Activated naive CD4-positive, alpha-beta T cell treated with anti-CD3 and anti-CD28 coated beads, Interleukin-2, amount 50 U/mL, for 72 hours (primary cell): ENCODE measurements around the gene DPT. TPM values are rescaled to one million over a fixed set of nuclear protein-coding genes. Genes with fewer than 3 reads are reported as not detected.
"Not testable (repeated sequence)": the region's sequence is repeated elsewhere in the genome, so short reads cannot be mapped to it uniquely, and the experiment has no call there.

Experiments
- ATAC-seq, 2 donors: fragments of 150-1000 bp; cut with Tn5 transposase; 2 replicates each; pipeline ENCODE4 v1.10.0; 2021; ENCODE audit warnings: mild to moderate bottlenecking in 2 of 2, moderate library complexity in 2 of 2
- DNase-seq, 2 donors: peaks; one replicate each; pipeline ENCODE4 v3.0.0; 2021 to 2022; ENCODE audit warnings: low spot score in 2 of 2
- H3K27ac Mint-ChIP-seq, 2 donors: one replicate each; pipeline ENCODE4 v1.8.0; 2022; ENCODE audit warnings: mild to moderate bottlenecking in 2 of 2, mixed read lengths in 2 of 2
- H3K36me3 Mint-ChIP-seq, 2 donors: one replicate each; pipeline ENCODE4 v1.8.0; 2022; ENCODE audit warnings: mixed read lengths in 2 of 2
- H3K9me3 Mint-ChIP-seq, 2 donors: one replicate each; pipeline ENCODE4 v1.8.0; 2022; ENCODE audit warnings: mixed read lengths in 2 of 2
- total RNA-seq, 2 donors: library from RNA; stranded (reverse); gene quantifications; one replicate each; pipeline ENCODE4 v1.2.3, GENCODE V29; 2022

The DPT gene
- not detected for total RNA-seq

DNA sequence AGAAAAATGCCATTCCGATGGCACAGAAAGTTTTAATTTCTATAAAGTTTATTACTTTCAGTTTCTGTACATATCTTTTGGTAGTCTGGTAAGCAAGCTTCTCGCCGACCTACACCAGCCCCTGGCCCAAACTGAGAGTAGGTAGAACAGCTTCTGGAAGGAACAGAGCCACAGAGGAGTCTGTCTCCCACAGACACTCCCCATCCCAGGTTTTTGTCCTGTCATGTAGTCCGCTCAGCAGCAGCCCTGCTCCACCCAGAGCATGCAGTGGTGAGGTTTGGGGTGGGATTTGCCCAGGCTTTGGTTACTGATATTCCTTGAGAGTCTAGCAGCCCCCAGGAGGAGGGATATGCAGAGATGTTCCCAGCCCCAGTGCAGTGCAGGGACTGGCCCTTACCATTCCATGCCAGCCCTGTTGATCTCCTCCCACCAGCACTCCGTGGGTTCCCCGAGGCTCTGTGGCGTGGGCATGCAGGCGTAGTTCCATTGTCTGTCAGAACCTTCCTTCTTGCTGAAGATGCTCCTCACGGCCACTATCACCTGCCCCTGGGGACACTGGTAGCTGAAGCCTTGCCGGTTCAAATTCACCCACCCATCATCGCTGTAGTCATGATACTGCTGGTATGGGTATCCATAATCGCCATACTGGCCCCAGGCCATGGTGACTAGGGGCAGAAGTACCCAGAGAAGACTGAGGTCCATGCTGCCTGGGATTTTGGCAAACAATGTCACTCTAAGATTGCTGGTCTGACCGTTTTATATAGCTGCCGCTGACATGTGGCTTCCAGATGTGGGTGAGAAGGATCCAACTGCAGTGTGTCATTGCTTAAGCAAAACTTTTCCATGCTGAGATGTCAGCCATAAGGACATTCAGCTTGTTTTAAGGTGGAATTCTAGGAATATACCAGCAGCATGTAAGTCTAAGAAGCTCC, at the start of gene DPT:
Gene DPT, minus strand, starts transcription at position 734 of the 932 bp plus-strand sequence. Its CDS starts 32 bp downstream, at position 702.
- ATAC-seq (no peak), DNase-seq (no peak)
- H3K36me3 Mint-ChIP-seq = no peaks in the 10 kb centered on the region
- H3K9me3 Mint-ChIP-seq = no peaks in the 10 kb centered on the region
- H3K27ac Mint-ChIP-seq = no peak within 1 kb of the TSS

DNA sequence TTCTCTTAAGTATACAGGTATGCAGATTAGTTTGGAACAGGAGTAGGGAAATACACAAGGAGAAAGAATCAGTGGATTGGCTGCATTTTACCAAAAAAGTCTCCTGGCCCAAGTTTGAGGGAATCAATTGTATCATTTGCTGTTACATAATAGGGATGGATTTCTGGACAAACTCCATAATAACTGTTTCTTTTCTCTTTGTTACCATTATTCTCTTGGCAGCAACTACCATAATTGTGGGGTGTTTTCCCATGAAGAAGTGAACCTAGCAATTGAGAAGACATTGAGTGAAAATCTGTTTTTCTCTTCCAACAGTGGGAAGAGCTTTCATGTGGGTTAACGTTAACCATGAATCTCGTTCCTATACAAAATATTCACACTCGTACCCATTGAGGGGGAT, 46.4 kb upstream of the DPT start:
- H3K36me3 Mint-ChIP-seq = no peaks in the 10 kb centered on the region
- ATAC-seq (no peak), DNase-seq (no peak)
- H3K27ac Mint-ChIP-seq = no peak overlapping the region
- H3K9me3 Mint-ChIP-seq = no peaks in the 10 kb centered on the region

DNA sequence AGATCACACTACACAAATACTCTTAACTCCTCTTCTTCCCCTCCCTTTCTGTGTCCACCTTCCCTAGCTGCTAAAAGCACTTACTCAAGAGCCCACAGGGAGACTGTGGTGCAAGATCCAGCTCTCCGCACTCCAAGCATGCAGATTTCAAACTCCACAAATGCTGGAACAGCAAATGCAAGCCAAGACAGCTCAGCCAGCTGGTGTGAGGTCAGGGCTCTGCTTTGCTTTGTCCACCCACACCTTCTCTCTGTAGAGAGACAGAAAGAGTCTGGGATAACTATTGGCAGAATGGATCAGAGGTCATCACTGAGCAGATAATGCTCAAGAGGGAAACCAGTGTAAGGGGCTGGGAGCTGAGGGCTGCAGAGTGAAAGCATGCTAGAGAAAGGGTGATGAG, 45.2 kb upstream of the DPT start:
- no peaks in the 10 kb centered on the region for H3K36me3 Mint-ChIP-seq
- no peaks in the 10 kb centered on the region for H3K9me3 Mint-ChIP-seq
- no peak overlapping the region for H3K27ac Mint-ChIP-seq
- no peak for DNase-seq
- no peak for ATAC-seq

DNA sequence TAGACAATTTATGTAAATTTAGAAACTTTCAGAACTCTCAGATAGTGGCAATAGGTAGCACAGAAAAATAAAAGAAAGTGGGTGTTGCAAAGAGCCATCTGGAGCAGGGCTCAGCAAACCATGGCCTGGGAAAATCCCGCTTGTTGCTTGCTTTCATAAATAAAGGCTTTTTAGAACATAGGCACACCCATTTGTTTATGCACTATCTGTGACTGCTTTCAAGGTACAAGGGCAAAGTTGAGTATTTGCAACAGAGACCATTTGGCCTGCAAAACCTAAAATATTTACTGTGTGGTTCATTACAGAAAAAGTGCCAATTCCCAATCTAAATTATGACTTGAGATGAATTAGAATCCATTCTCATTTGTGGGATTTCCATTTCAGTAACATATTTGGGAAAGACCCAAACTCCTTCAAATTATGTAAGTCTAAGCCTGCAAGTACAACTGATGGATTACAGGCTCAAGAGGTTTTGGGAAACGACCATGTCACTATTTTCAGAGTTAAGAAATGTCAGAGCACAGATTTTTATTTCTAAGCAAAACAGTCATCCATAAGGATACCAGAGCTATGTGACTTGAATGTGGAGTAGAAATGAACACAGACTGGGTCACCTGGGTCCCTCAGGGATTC, 43.5 kb upstream of the DPT start:
- H3K27ac Mint-ChIP-seq = no peak overlapping the region
- H3K36me3 Mint-ChIP-seq = no peaks in the 10 kb centered on the region
- ATAC-seq = no peak
- no peak for DNase-seq
- H3K9me3 Mint-ChIP-seq = no peaks in the 10 kb centered on the region

DNA sequence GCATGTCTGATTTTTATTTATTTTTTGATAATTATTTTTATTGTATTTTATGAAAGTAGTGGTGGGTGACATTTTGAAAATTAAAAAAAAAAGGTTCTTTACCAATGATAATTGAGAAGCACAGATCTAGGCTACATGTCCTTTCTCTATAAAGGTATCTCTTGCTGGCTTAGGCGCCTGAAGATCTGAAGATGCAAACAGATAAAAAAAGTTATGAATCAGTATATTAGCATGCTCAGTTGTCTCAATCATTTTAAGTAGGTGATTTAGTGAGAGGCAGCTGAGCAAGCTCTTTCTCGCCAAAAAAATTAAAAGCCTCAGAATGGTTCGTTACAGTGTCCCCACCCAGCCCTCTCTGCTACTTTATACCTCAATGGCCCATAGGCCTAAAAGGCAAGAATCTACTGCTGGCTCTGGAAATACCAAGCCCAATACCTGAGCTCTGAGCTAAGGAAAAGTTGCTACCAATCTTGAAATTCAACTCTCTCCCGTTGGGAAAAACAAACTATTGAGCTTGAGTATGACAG, 42.2 kb upstream of the DPT start:
- no peak for ATAC-seq
- Mint-ChIP-seq H3K9me3 (no peaks in the 10 kb centered on the region), H3K27ac (no peak overlapping the region), H3K36me3 (no peaks in the 10 kb centered on the region)
- DNase-seq = no peak

DNA sequence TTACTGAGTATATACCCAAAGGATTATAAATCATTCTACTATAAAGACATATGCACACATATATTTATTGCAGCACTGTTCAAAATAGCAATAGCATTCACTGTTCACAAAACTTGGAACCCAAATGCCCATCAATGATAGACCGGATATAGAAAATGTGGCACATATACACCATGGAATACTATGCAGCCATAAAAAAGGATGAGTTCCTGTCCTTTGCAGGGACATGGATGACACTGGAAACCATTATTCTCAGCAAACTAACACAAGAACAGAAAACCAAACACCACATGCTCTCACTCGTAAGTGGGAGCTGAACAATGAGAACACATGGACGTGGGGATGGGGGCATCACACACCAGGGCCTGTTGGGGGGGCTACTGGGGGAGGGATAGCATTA, 40.9 kb upstream of the DPT start:
- H3K27ac Mint-ChIP-seq, H3K36me3 Mint-ChIP-seq, H3K9me3 Mint-ChIP-seq, DNase-seq, ATAC-seq: not testable (repeated sequence)

DNA sequence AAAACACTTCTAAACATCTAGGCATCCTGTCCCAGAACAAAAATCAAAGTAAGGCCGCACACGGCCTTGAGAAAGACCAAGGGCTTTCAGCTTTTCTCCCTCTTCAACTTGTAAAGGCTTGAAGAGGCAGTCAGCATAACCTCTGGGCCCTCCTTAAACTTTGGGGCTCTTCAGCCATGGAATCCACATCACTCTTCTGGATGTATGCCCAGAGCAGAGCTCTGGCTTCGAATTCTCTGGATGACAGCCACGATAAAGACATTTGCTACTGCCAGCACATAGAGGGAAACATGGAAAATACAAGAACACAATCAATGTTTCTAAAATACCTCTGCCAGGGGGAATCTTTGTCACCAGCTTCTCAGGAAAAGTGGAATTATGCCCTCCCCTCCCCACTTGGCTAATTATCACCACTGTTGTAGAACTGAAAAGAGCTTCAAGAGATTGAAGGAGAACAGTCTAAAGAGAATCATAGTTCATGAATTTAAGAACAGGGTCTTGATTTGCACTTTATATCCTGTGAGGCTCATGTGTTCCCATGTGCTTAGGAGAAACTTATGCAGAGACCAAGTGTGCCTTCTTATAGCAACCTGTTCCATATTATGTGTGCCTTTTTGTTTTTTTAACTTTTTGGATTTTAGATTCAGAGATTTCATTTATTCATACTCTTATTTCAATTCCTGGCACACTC, 39.0 kb upstream of the DPT start:
- DNase-seq = no peak
- Mint-ChIP-seq H3K9me3 (no peaks in the 10 kb centered on the region), H3K27ac (no peak overlapping the region), H3K36me3 (no peaks in the 10 kb centered on the region)
- no peak for ATAC-seq

DNA sequence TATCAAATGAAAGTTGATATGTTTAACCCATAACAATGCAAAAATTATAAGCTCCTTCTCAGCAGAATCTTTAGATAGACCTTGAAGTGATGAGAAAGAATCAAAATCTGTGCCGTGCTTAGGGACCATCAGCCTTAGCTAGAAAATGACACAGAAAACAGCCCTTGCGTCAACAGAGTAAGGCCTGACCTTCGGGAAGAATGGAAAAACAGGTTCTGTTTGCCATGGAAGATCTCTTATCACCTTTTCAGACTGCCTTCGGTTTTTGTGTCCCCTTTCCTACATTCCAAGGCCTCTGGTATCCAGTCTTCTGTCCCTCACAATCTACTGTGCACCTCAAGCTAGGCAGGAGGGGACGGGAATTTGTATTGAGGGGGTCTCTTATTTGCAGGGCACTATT, 37.6 kb upstream of the DPT start:
- DNase-seq = no peak
- ATAC-seq = no peak
- Mint-ChIP-seq H3K36me3 (no peaks in the 10 kb centered on the region), H3K9me3 (no peaks in the 10 kb centered on the region), H3K27ac (no peak overlapping the region)

DNA sequence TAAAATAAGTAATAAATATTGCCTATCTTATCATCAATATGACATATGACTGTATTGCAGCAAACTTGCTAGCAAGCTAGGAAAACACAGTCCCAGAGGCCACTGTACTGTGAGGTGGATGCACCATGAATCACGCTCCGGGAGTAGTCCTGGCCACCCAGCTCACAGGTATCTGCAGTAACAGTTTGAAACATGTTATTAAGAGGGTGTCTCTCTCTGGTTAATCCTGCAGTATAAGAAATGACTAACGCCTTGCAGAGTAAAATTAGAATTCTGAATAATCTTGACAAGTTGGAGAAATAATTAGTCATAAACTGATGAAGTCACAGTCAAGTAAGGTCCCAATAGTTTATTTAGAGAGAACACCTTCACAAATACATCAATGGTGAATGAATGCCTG, 34.0 kb upstream of the DPT start:
- H3K9me3 Mint-ChIP-seq = no peaks in the 10 kb centered on the region
- ATAC-seq (peak in 1 of 2 donors; percentile 66), DNase-seq (no peak)
- no peak overlapping the region for H3K27ac Mint-ChIP-seq
- no peaks in the 10 kb centered on the region for H3K36me3 Mint-ChIP-seq

DNA sequence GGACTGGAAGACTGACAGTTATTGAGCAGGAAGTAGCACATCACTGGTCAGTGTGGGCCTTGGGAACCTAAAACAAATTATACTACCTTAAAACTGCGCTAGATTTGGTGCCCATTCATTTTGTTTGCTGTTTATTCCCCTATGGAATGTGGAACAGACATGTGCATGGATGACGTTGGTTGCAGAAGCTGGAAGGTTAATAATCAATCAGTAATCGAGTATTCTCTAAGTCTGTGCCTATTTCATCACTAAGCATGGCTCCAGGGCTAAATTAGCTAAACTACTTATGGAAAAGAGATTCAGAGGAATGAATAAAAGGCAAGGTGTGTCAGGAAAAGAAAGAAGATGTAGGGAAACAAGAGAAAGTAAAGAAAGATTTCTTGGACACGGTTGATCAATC, 33.5 kb upstream of the DPT start:
- H3K27ac Mint-ChIP-seq = no peak overlapping the region
- H3K9me3 Mint-ChIP-seq = no peaks in the 10 kb centered on the region
- no peak for DNase-seq
- no peak for ATAC-seq
- H3K36me3 Mint-ChIP-seq = no peaks in the 10 kb centered on the region

DNA sequence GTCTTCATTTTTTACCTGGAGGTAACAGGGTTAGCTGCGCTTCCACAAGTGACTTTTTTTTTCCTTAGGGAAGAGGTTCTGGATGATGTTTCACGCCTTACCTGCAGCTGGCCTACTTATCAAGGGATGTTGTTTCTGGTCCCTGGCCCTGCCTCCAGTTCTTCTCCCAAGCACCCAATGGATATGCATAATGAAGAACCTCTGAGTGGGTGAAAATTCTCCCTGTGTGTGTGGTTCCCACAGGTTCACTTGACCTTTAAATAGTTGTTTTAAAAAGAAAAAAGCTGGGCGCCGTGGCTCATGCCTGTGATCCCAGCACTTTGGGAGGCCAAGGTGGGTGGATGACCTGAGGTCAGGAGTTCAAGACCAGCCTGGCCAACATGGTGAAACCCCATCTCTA, 31.8 kb upstream of the DPT start:
- no peaks in the 10 kb centered on the region for H3K36me3 Mint-ChIP-seq
- no peak for ATAC-seq

DNA sequence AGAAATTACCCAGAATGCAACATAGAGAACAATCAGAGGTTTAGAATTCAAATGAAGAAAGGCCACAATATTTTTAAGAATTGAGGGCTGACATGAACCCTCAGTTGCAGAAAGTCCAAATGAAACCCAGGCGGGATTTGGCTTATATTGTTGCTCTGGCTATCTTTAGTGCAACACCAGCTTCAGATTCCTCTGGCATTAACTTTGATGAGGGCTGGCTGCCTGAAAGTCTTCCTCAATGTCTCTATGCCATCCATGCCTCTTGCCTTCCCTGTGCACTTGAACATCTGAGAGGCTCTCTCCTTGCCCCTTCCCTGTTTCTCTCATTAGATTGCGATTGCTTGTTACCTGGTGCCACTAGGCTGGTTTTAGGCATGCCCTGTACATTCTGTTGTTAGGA, 31.2 kb upstream of the DPT start:
- no peak for DNase-seq
- no peaks in the 10 kb centered on the region for H3K36me3 Mint-ChIP-seq
- no peaks in the 10 kb centered on the region for H3K9me3 Mint-ChIP-seq
- ATAC-seq = no peak
- H3K27ac Mint-ChIP-seq = no peak overlapping the region

More for the DNA sequence above, 31.8 kb upstream of the DPT start:
- DNase-seq = no peak
- H3K27ac Mint-ChIP-seq = no peak overlapping the region
- H3K9me3 Mint-ChIP-seq = no peaks in the 10 kb centered on the region

DNA sequence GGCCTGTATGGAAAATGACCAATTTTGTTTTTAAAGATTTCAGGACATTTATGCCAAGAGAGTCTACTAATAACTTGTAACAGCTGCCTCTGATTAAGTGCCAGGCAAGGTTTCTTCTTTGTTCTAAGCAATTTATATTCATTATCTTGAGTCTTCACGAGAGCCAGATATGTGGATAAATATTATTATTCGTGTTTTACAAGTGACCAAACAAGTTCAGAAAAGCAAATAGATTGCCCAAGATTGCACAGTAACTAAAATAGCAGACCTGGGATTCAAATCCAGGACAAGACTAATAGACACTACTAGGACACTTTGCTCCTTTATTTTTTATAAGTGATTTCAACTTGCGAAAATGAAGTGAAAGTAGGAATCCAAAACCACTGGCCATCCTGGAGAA, 30.1 kb upstream of the DPT start:
- Mint-ChIP-seq H3K27ac (no peak overlapping the region), H3K9me3 (no peaks in the 10 kb centered on the region), H3K36me3 (no peaks in the 10 kb centered on the region)
- no peak for ATAC-seq
- no peak for DNase-seq

DNA sequence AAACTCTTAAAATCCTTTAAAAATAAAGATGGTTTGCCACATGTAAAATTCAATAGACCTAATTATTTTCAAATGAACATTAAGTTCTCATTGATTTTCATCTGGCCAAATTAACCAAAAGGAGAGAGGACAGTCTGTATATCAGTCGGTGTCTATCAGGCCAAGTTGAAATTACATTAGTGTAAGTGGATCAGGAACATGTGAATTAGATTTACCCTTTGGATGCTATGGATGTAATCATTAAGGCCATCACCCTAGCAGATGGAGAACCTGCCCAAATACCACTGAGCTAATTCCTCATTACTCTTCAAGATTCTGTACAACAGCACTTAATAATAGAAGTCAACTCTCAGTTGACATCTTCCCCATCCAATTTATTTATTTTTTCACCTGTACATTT, 29.5 kb upstream of the DPT start:
- H3K9me3 Mint-ChIP-seq = no peaks in the 10 kb centered on the region
- ATAC-seq = no peak
- H3K36me3 Mint-ChIP-seq = no peaks in the 10 kb centered on the region
- DNase-seq = no peak
- no peak overlapping the region for H3K27ac Mint-ChIP-seq

DNA sequence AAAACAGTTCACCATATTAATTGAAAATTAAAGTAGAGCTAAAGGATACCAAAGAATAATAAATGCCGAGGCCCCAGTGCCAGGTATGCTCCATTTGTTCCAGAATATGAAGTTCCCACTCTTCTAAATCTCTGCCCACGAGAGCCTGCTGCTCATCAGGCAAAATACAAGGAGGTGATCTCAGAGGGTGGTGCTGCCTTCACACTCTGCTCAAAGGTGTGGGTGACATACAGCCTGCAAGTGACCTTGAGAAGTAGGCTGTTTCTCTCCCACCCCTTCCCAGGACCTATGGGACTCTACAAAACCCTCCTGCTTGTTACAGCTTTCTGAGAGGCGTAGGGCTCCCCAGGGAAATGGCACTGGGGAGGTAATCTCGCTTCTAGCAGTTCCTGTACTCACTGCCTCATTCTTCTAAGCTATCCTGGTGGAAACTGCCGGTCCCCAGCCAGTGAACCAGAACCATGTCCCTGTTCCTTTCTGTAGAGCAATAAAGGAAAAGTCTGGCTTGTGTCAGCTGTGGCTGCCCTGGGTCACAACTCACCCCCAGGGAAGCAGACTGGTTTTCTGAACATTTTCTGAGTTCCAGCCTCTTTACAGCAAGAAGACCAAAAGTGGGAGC, 26.9 kb upstream of the DPT start:
- no peaks in the 10 kb centered on the region for H3K9me3 Mint-ChIP-seq
- no peak for DNase-seq
- no peak overlapping the region for H3K27ac Mint-ChIP-seq
- no peak for ATAC-seq
- H3K36me3 Mint-ChIP-seq = no peaks in the 10 kb centered on the region

DNA sequence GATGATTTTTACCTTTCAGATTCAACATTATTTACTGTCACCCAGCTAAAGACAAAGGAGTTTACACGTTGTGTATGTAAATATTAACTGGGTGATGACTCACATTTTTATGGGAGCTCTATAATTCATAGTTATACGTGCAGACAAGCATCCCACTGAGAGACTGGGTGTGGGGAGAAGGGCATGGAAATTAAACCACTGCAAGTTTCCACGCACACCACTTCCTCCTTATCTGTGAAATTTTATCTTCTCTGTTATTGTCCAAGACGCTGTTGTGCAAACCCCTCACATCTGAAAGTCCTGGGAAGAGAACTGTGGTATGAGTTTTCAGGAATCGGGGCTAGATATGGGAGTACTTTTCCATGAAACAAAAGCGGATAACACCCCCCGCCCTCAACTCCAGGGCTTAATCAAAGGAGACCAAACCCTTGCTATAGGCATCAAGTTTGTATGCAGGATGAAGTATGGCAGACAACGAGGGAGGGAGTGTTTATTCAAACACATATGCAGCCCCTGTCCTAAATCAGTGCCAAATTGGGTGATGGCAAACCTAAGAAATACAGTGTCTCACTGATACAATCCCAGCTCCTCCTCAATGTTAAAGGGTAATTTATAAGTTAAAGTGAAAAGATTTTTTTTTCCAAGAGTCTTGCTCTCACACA, 23.3 kb upstream of the DPT start:
- Mint-ChIP-seq H3K27ac (no peak overlapping the region), H3K9me3 (no peaks in the 10 kb centered on the region), H3K36me3 (no peaks in the 10 kb centered on the region)
- DNase-seq (no peak), ATAC-seq (no peak)
